SKM-1 treated with dmso at 0.1 percent for 144 hours (cell line): Measurements from ENCODE around the gene FFAR1.

ENCODE experiments used
- DNase-seq: peaks from one replicate; lab custom pipeline; 2025; ENCODE audit not compliant: unreplicated experiment; lab: John Stamatoyannopoulos, UW

FFAR1 gene

GRCh38 chr19:35347171-35347929, at the start of gene FFAR1:
FFAR1 (plus strand) TSS chr19:35347902; CDS start chr19:35351552, 3,650 bp downstream.
- DNase-seq, result peak; percentile 78

- no peak for DNase-seq
Observed at GRCh38 chr19:35297922-35298321, 49.8 kb upstream of the FFAR1 start.

GRCh38 chr19:35298561-35298972, 49.1 kb upstream of the FFAR1 start:
- no peak for DNase-seq

- no peak for DNase-seq
Observed at GRCh38 chr19:35299523-35300338, 48.0 kb upstream of the FFAR1 start.

- DNase-seq, result no peak
Observed at GRCh38 chr19:35300339-35300649, 47.4 kb upstream of the FFAR1 start.

GRCh38 chr19:35301961-35302360, 45.7 kb upstream of the FFAR1 start:
- no peak for DNase-seq

GRCh38 chr19:35302446-35302845, 45.3 kb upstream of the FFAR1 start:
- DNase-seq, result no peak

- no peak for DNase-seq
Observed at GRCh38 chr19:35303357-35303915, 44.3 kb upstream of the FFAR1 start.

GRCh38 chr19:35304036-35304435, 43.7 kb upstream of the FFAR1 start:
- DNase-seq, result no peak

- no peak for DNase-seq
Observed at GRCh38 chr19:35305181-35305580, 42.5 kb upstream of the FFAR1 start.

GRCh38 chr19:35306473-35307246, 41.0 kb upstream of the FFAR1 start:
- no peak for DNase-seq

- no peak for DNase-seq
Observed at GRCh38 chr19:35307931-35308330, 39.8 kb upstream of the FFAR1 start.

GRCh38 chr19:35308910-35309309, 38.8 kb upstream of the FFAR1 start:
- no peak for DNase-seq

- no peak for DNase-seq
Observed at GRCh38 chr19:35309481-35310279, 38.0 kb upstream of the FFAR1 start.

- no peak for DNase-seq
Observed at GRCh38 chr19:35310331-35310730, 37.4 kb upstream of the FFAR1 start.

GRCh38 chr19:35310811-35311465, 36.8 kb upstream of the FFAR1 start:
- no peak for DNase-seq

- DNase-seq, result no peak
Observed at GRCh38 chr19:35311901-35312665, 35.6 kb upstream of the FFAR1 start.

GRCh38 chr19:35313587-35313986, 34.1 kb upstream of the FFAR1 start:
- DNase-seq, result no peak

- no peak for DNase-seq
Observed at GRCh38 chr19:35314031-35314430, 33.7 kb upstream of the FFAR1 start.
